PC-3 (cell line): ENCODE data around the gene CLDN18. TPM values are rescaled to one million over a fixed set of nuclear protein-coding genes. Genes with fewer than 3 reads are reported as not detected.

ENCODE experiments used
- ATAC-seq: fragments of 200-7000 bp; cut with Tn5 transposase; 2 replicates; pipeline ENCODE4 v1.9.1; 2020; ENCODE audit warnings: mild to moderate bottlenecking, moderate library complexity
- BruUV-seq: library from RNA; stranded (reverse); fragments of 400-500 nt; replicated peaks from 2 replicates; lab custom pipeline; 2021; lab: Mats Ljungman, UMichigan
- CTCF ChIA-PET: fragments of 300-600 bp; sonication (Branson Sonifier 250); formaldehyde crosslinking; loops from one replicate; lab custom pipeline; 2022; ENCODE audit warnings: antibody characterized with exemption; lab: Charles Lee
- POLR2A ChIA-PET: fragments of 300-600 bp; sonication (Branson Sonifier 250); formaldehyde crosslinking; loops from one replicate; lab custom pipeline; 2022; ENCODE audit warnings: antibody characterized with exemption; ENCODE audit not compliant: unreplicated experiment; lab: Charles Lee
- DNase-seq: peaks from one replicate; pipeline ENCODE4 v3.0.0-alpha.2; 2015
- H2AFZ ChIP-seq: fragments of 300-600 bp; sonication (generic); 2 replicates; pipeline ENCODE4 v1.6.0; 2016; ENCODE audit warnings: antibody characterized with exemption, low read length
- H3F3A ChIP-seq: fragments of 300-600 bp; sonication (generic); one replicate; pipeline ENCODE4 v1.6.0; 2017; ENCODE audit warnings: antibody characterized with exemption, low read length, control low read depth, mild to moderate bottlenecking; ENCODE audit not compliant: unreplicated experiment
- H3K27ac ChIP-seq: fragments of 300-600 bp; sonication (generic); 2 replicates; pipeline ENCODE4 v1.5.1; 2016; ENCODE audit warnings: mild to moderate bottlenecking, low read length
- H3K27me3 ChIP-seq: fragments of 300-600 bp; sonication (generic); 2 replicates; pipeline ENCODE4 v1.6.1; 2016; ENCODE audit warnings: low read length, mixed read lengths
- H3K36me3 ChIP-seq: fragments of 300-600 bp; sonication (generic); 2 replicates; pipeline ENCODE4 v1.6.1; 2016; ENCODE audit warnings: low read depth, mixed run types, low read length, mixed read lengths
- H3K4me1 ChIP-seq: fragments of 300-600 bp; sonication (generic); 2 replicates; pipeline ENCODE4 v1.5.1; 2016; ENCODE audit warnings: low read length; ENCODE audit not compliant: insufficient read depth
- H3K4me2 ChIP-seq: fragments of 300-600 bp; sonication (generic); 2 replicates; pipeline ENCODE4 v1.6.0; 2016; ENCODE audit warnings: low read length
- H3K4me3 ChIP-seq: fragments of 300-600 bp; sonication (generic); 2 replicates; pipeline ENCODE4 v1.5.1; 2016; ENCODE audit warnings: mild to moderate bottlenecking, low read length, mixed read lengths
- H3K79me2 ChIP-seq: fragments of 300-600 bp; sonication (generic); 2 replicates; pipeline ENCODE4 v1.6.1; 2017; ENCODE audit warnings: low read length, mixed read lengths
- H3K9ac ChIP-seq: fragments of 300-600 bp; sonication (generic); 2 replicates; pipeline ENCODE4 v1.6.0; 2016; ENCODE audit warnings: mild to moderate bottlenecking, low read length
- H3K9me2 ChIP-seq: fragments of 300-600 bp; sonication (generic); replicated peaks from 2 replicates; pipeline ENCODE4 v1.6.1; 2016; ENCODE audit warnings: mixed run types, low read length, mixed read lengths
- H3K9me3 ChIP-seq: fragments of 300-600 bp; sonication (generic); 2 replicates; pipeline ENCODE4 v1.6.1; 2016; ENCODE audit warnings: low read length, mixed read lengths
- H4K20me1 ChIP-seq: fragments of 300-600 bp; sonication (generic); 2 replicates; pipeline ENCODE4 v1.6.1; 2016; ENCODE audit warnings: low read length, mixed read lengths
- EZH2 ChIP-seq: fragments of 300-600 bp; sonication (generic); IDR thresholded peaks from one replicate; pipeline ENCODE4 v1.6.1; 2017; ENCODE audit warnings: antibody characterized with exemption, mild to moderate bottlenecking, low read length; ENCODE audit not compliant: unreplicated experiment
- EZH2phosphoT487 ChIP-seq: fragments of 300-600 bp; sonication (generic); IDR thresholded peaks from 2 replicates; pipeline ENCODE4 v1.6.1; 2018; ENCODE audit warnings: mild to moderate bottlenecking, antibody characterized with exemption, low read length, borderline replicate concordance
- intact Hi-C: fragments of 100-400 bp; cut with micrococcal nuclease; formaldehyde crosslinking; loops from 2 replicates; pipeline ENCODE4 v1.9.0; 2023
- total RNA-seq: library from RNA; depleted of rRNA; stranded (reverse); fragments of >200 nt; gene quantifications from 2 replicates; pipeline ENCODE4 v1.2.3, GENCODE V29; 2014
- TF ChIP-seq, protein P1 (sequence below): fragments of 300-600 bp; sonication (generic); conservative IDR thresholded peaks from 2 replicates; pipeline ENCODE4 v1.5.1; 2017; ENCODE audit warnings: antibody characterized with exemption, low read depth, mild to moderate bottlenecking, low read length

The CLDN18 gene
- total RNA-seq, 1 experiment from 2014 or later, result not detected

DNA sequence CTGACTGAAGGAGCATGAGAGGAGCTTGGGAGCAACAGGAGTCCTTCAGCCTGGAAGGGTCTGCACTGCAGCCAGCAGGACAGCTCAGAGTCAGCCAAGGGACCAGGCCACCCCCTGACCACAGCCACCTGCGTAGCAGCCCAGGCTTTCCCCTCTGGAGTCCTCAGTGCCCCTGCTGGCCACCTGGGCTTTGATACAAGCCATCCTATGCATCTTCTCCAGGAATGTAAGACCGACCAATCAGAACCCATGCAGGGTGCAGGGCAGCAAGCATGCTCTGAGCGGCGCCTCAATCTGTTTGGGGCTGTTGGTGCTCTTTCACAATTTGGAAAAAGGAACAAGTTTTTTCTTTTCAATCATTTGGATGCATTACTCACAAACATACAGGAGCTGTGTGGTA is 53.5 kb downstream of the CLDN18 start:
- Histone ChIP-seq H3K9ac (no peak overlapping the region), H3F3A (no peaks in the 10 kb centered on the region), H3K27me3 (no peaks in the 10 kb centered on the region), H4K20me1 (no peaks in the 10 kb centered on the region), H3K27ac (no peak overlapping the region), H3K9me2 (no peaks in the 10 kb centered on the region), H3K79me2 (no peaks in the 10 kb centered on the region), H3K36me3 (no peaks in the 10 kb centered on the region), H3K4me1 (no peaks in the 10 kb centered on the region), H2AFZ (no peak overlapping the region), H3K4me3 (no peak overlapping the region), H3K9me3 (no peaks in the 10 kb centered on the region), H3K4me2 (no peak overlapping the region)
- ChIA-PET CTCF (no interaction called here), POLR2A (no interaction called here)
- ATAC-seq (no peak), DNase-seq (no peak)
- intact Hi-C loops, result no loop called here
- TF ChIP-seq, protein P1, sequence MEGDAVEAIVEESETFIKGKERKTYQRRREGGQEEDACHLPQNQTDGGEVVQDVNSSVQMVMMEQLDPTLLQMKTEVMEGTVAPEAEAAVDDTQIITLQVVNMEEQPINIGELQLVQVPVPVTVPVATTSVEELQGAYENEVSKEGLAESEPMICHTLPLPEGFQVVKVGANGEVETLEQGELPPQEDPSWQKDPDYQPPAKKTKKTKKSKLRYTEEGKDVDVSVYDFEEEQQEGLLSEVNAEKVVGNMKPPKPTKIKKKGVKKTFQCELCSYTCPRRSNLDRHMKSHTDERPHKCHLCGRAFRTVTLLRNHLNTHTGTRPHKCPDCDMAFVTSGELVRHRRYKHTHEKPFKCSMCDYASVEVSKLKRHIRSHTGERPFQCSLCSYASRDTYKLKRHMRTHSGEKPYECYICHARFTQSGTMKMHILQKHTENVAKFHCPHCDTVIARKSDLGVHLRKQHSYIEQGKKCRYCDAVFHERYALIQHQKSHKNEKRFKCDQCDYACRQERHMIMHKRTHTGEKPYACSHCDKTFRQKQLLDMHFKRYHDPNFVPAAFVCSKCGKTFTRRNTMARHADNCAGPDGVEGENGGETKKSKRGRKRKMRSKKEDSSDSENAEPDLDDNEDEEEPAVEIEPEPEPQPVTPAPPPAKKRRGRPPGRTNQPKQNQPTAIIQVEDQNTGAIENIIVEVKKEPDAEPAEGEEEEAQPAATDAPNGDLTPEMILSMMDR, result no peak
- TF ChIP-seq EZH2phosphoT487 (no peak), EZH2 (no peak)
- no TSS peak for BruUV-seq

DNA sequence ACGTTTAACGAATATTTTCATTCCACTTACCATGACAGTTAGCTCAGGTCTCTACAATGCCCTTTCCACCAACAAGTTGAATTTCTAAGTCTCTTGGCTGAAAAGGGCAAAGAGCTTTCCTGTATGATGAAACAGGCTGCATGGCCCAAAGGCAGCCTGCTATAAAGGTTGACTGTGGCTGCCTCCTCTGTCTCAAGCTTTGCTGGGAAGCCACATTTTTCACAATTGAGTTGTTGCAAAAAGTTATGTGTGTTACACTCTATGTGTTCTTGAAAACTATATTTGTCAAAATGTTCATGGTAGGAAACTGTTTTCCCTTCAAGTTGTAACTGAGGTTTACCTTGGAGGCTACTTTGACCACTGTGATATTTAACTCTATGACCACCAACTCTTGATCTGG is 56.0 kb downstream of the CLDN18 start:
- CTCF ChIA-PET, result no interaction called here

DNA sequence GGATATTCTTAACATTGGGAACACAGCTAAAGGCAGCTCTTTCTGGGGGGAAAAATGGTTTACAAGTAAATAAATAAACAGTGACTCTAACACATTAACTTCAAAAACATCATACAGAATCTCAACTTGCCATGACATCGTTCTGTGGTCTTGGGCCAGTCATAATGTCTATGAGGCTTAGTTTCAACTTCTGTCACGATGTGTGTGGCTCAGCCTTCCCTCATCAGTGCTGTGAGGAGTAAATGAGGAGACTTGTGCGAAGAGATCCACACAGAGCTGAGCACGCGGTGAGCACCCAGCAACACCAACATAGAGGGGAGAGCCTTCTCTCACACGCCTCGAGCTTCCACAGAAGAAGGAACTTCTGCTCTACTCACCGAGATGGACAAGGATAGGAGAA is 56.4 kb downstream of the CLDN18 start:
- ChIA-PET CTCF (no interaction called here), POLR2A (no interaction called here)
- Histone ChIP-seq H3F3A (no peaks in the 10 kb centered on the region), H3K36me3 (no peaks in the 10 kb centered on the region), H2AFZ (no peak overlapping the region), H4K20me1 (no peaks in the 10 kb centered on the region), H3K9ac (no peak overlapping the region), H3K9me3 (no peaks in the 10 kb centered on the region), H3K4me2 (no peak overlapping the region), H3K9me2 (no peaks in the 10 kb centered on the region), H3K4me3 (no peak overlapping the region), H3K4me1 (no peaks in the 10 kb centered on the region), H3K27me3 (no peaks in the 10 kb centered on the region), H3K79me2 (no peaks in the 10 kb centered on the region), H3K27ac (no peak overlapping the region)
- BruUV-seq, result no TSS peak
- intact Hi-C loops, result no loop called here
- no peak for TF ChIP-seq EZH2
- TF ChIP-seq, protein P1, result no peak
- TF ChIP-seq EZH2phosphoT487, result no peak
- DNase-seq (no peak), ATAC-seq (no peak)

More for the DNA sequence above, 56.0 kb downstream of the CLDN18 start:
- no peak for DNase-seq
- POLR2A ChIA-PET, result no interaction called here
- TF ChIP-seq EZH2 (no peak), EZH2phosphoT487 (no peak)
- TF ChIP-seq, protein P1, result no peak
- no peak overlapping the region for H2AFZ ChIP-seq
- H3K79me2 ChIP-seq, result no peaks in the 10 kb centered on the region
- no peak overlapping the region for H3K4me3 ChIP-seq
- no peak for ATAC-seq
- no peaks in the 10 kb centered on the region for H3K4me1 ChIP-seq
- no peaks in the 10 kb centered on the region for H3K9me2 ChIP-seq
- no TSS peak for BruUV-seq
- no peak overlapping the region for H3K4me2 ChIP-seq
- intact Hi-C loops, result no loop called here
- no peaks in the 10 kb centered on the region for H3K36me3 ChIP-seq
- H3K9ac ChIP-seq, result no peak overlapping the region
- H3K27ac ChIP-seq, result no peak overlapping the region
- no peaks in the 10 kb centered on the region for H3K9me3 ChIP-seq
- no peaks in the 10 kb centered on the region for H3F3A ChIP-seq
- H3K27me3 ChIP-seq, result no peaks in the 10 kb centered on the region
- no peaks in the 10 kb centered on the region for H4K20me1 ChIP-seq
